Lower leg skin (tissue), 3 donors: ENCODE results near the gene KRTAP9-9.

ENCODE experiments used
- CTCF ChIP-seq, 3 donors: fragments of 450-650 bp; IDR thresholded peaks; one replicate each; pipeline ENCODE4 v1.5.1; 2016; ENCODE audit warnings: antibody characterized with exemption in 3 of 3, mild to moderate bottlenecking in 3 of 3, moderate library complexity in 2 of 3
- POLR2A ChIP-seq, 2 donors: fragments of 450-650 bp; IDR thresholded peaks; one replicate each; pipeline ENCODE4 v1.6.1; 2016 to 2017; ENCODE audit warnings: antibody characterized with exemption in 2 of 2, mild to moderate bottlenecking in 1 of 2, moderate library complexity in 1 of 2

DNA sequence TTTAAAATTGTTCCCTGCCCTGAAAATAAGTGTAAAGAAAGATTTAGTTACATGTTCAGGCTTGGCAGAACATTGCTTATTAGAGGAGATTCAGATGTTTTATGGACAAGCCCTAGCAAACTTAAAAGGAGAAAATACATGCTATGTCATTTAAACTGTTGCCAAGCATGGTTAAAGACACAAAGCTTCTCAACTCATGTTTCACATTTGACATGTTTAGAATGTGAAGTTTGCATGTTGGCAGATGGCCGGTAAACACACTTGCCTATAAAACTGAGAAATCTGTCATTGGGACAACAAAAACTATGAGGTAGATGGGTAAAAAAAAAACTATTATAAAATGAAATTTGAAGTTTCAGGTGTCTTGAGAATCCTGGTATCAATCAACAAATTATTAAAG lies 41.7 kb downstream of the KRTAP9-9 start:
- TF ChIP-seq CTCF (IDR thresholded peaks at IDR 0.05) (no peak), POLR2A (IDR thresholded peaks at IDR 0.05) (no peak)
